GM23248 (cell line): ENCODE results near the gene SLC16A11. TPM values are rescaled to one million over a fixed set of nuclear protein-coding genes. Genes with fewer than 3 reads are reported as not detected.

ENCODE experiments used
- DNase-seq: peaks from one replicate; pipeline ENCODE4 v3.0.0-alpha.2; 2015
- H2AFZ ChIP-seq: fragments of 200-600 bp; sonication (generic); 2 replicates; pipeline ENCODE4 v1.6.1; 2016; ENCODE audit warnings: antibody characterized with exemption
- H3F3A ChIP-seq: fragments of 200-600 bp; sonication (generic); 2 replicates; pipeline ENCODE4 v1.6.1; 2016; ENCODE audit warnings: mild to moderate bottlenecking, antibody characterized with exemption, mixed run types; ENCODE audit not compliant: insufficient read depth
- H3K27ac ChIP-seq: fragments of 200-600 bp; sonication (generic); 2 replicates; pipeline ENCODE4 v1.5.1; 2016; ENCODE audit warnings: mild to moderate bottlenecking
- H3K27me3 ChIP-seq: fragments of 200-600 bp; sonication (generic); replicated peaks from 2 replicates; pipeline ENCODE4 v1.6.1; 2016; ENCODE audit warnings: mild to moderate bottlenecking; ENCODE audit not compliant: insufficient read depth
- H3K36me3 ChIP-seq: fragments of 200-600 bp; sonication (generic); 2 replicates; pipeline ENCODE4 v1.6.1; 2016; ENCODE audit warnings: low read depth, mild to moderate bottlenecking
- H3K4me1 ChIP-seq: fragments of 200-600 bp; sonication (generic); 2 replicates; pipeline ENCODE4 v1.6.1; 2016; ENCODE audit warnings: mild to moderate bottlenecking; ENCODE audit not compliant: insufficient read depth
- H3K4me2 ChIP-seq: fragments of 200-600 bp; sonication (generic); one replicate; pipeline ENCODE4 v1.6.1; 2016; ENCODE audit warnings: mild to moderate bottlenecking; ENCODE audit not compliant: unreplicated experiment
- H3K4me3 ChIP-seq: fragments of 200-600 bp; sonication (generic); 2 replicates; pipeline ENCODE4 v1.5.1; 2016; ENCODE audit warnings: mild to moderate bottlenecking
- H3K79me2 ChIP-seq: fragments of 200-600 bp; sonication (generic); 2 replicates; pipeline ENCODE4 v1.6.1; 2016; ENCODE audit warnings: mild to moderate bottlenecking; ENCODE audit not compliant: insufficient read depth
- H3K9ac ChIP-seq: fragments of 200-600 bp; sonication (generic); 2 replicates; pipeline ENCODE4 v1.6.1; 2016; ENCODE audit warnings: mild to moderate bottlenecking
- H3K9me2 ChIP-seq: fragments of 200-600 bp; sonication (generic); 2 replicates; pipeline ENCODE4 v1.6.1; 2016; ENCODE audit warnings: mixed run types, mild to moderate bottlenecking, moderate library complexity; ENCODE audit not compliant: insufficient read depth
- H3K9me3 ChIP-seq: fragments of 200-600 bp; sonication (generic); one replicate; pipeline ENCODE4 v1.6.1; 2017; ENCODE audit warnings: low read depth
- H4K20me1 ChIP-seq: fragments of 200-600 bp; sonication (generic); 2 replicates; pipeline ENCODE4 v1.6.0; 2016; ENCODE audit not compliant: insufficient read depth
- EZH2 ChIP-seq: fragments of 200-600 bp; sonication (generic); IDR thresholded peaks from 2 replicates; pipeline ENCODE4 v1.6.1; 2018; ENCODE audit warnings: antibody characterized with exemption, mild to moderate bottlenecking; ENCODE audit not compliant: insufficient read depth, poor library complexity, severe bottlenecking
- EZH2phosphoT487 ChIP-seq: fragments of 200-600 bp; sonication (generic); IDR thresholded peaks from 2 replicates; pipeline ENCODE4 v1.6.1; 2018; ENCODE audit warnings: antibody characterized with exemption, moderate library complexity, mild to moderate bottlenecking, low read depth; ENCODE audit not compliant: insufficient read depth
- WGBS, 2 experiments: methylation state at CpG; one replicate each; pipeline ENCODE4 v1.1.6; 2015 to 2017; ENCODE audit warnings: low lambda C conversion rate in 2 of 2, low coverage in 1 of 2; ENCODE audit errors: missing lambda C conversion rate in 2 of 2; 5-methylcytosine and 5-hydroxymethylcytosine counted together
- in situ Hi-C: fragments of 300-500 bp; cut with MboI; formaldehyde crosslinking; loops from 2 replicates; pipeline ENCODE4 v1.15.0; 2020
- polyA plus RNA-seq: library from polyadenylated mRNA; unstranded; fragments of >200 nt; fragmentation: Nextera tagmentation; extraction: Ambion mirVana; gene quantifications from 2 replicates; pipeline ENCODE4 v1.2.1, GENCODE V29; 2016
- total RNA-seq: library from RNA; depleted of rRNA; stranded (reverse); fragments of >200 nt; shearing (Covaris generic); gene quantifications from 2 replicates; pipeline ENCODE4 v1.2.3, GENCODE V29; 2014

The SLC16A11 gene
- total and polyA plus RNA-seq, 2 experiments from 2014 or later = 0.30 TPM; not detected in 1

GRCh38 chr17:7084088-7084487 is 40.2 kb upstream of the SLC16A11 start:
- Histone ChIP-seq H3K4me3 (no peak overlapping the region), H3K36me3 (no peaks in the 10 kb centered on the region), H3K79me2 (no peaks in the 10 kb centered on the region), H3K9me3 (no peaks in the 10 kb centered on the region), H3K4me2 (no peak overlapping the region), H3F3A (no peaks in the 10 kb centered on the region), H3K9ac (no peak overlapping the region), H3K27ac (no peak overlapping the region), H4K20me1 (no peaks in the 10 kb centered on the region), H2AFZ (no peak overlapping the region), H3K27me3 (peaks cover 20% of the 10 kb centered on the region; the same call in 1 of the 2 replicates), H3K9me2 (no peaks in the 10 kb centered on the region), H3K4me1 (no peaks in the 10 kb centered on the region)
- 26 to 29% methylated on average over 7 of the region's 7 CpGs for WGBS, 2 experiments
- DNase-seq = no peak
- TF ChIP-seq EZH2phosphoT487 = no peak
- TF ChIP-seq EZH2 = no peak
- in situ Hi-C loops = no loop called here

- TF ChIP-seq EZH2phosphoT487 = no peak
- TF ChIP-seq EZH2 = no peak
- H3K4me1 ChIP-seq = no peaks in the 10 kb centered on the region
- H3K36me3 ChIP-seq = no peaks in the 10 kb centered on the region
- peak; percentile 27 for DNase-seq
- no peak overlapping the region for H3K4me2 ChIP-seq
- WGBS, 2 experiments = 38 to 40% methylated on average over 4 of the region's 4 CpGs
- H2AFZ ChIP-seq = no peak overlapping the region
- no peaks in the 10 kb centered on the region for H4K20me1 ChIP-seq
- no peak overlapping the region for H3K4me3 ChIP-seq
- no peak overlapping the region for H3K9ac ChIP-seq
- peaks cover 20% of the 10 kb centered on the region; the same call in 1 of the 2 replicates for H3K27me3 ChIP-seq
- no peaks in the 10 kb centered on the region for H3K9me3 ChIP-seq
- no peaks in the 10 kb centered on the region for H3K79me2 ChIP-seq
- no peaks in the 10 kb centered on the region for H3K9me2 ChIP-seq
- no peak overlapping the region for H3K27ac ChIP-seq
- in situ Hi-C loops = no loop called here
- H3F3A ChIP-seq = no peaks in the 10 kb centered on the region
Measured at GRCh38 chr17:7083592-7083991, 39.7 kb upstream of the SLC16A11 start.

- Histone ChIP-seq H3K4me2 (no peak overlapping the region), H3K27ac (no peak overlapping the region), H3K4me3 (no peak overlapping the region), H4K20me1 (no peaks in the 10 kb centered on the region), H3K36me3 (no peaks in the 10 kb centered on the region), H3K27me3 (peaks cover 20% of the 10 kb centered on the region; the same call in 1 of the 2 replicates), H3K9ac (no peak overlapping the region), H3K79me2 (no peaks in the 10 kb centered on the region), H3F3A (no peaks in the 10 kb centered on the region), H2AFZ (no peak overlapping the region), H3K9me3 (no peaks in the 10 kb centered on the region), H3K9me2 (no peaks in the 10 kb centered on the region), H3K4me1 (no peaks in the 10 kb centered on the region)
- in situ Hi-C loops = no loop called here
- 76% methylated on average over 16 of the region's 16 CpGs for WGBS, 2 experiments
- TF ChIP-seq EZH2 (no peak), EZH2phosphoT487 (no peak)
- DNase-seq = no peak
Measured at GRCh38 chr17:7081341-7082062, 37.6 kb upstream of the SLC16A11 start.

GRCh38 chr17:7080456-7081041 is 36.7 kb upstream of the SLC16A11 start:
- TF ChIP-seq EZH2phosphoT487 (no peak), EZH2 (no peak)
- no peak overlapping the region for H3K9ac ChIP-seq
- no peaks in the 10 kb centered on the region for H4K20me1 ChIP-seq
- H3K27me3 ChIP-seq = peaks cover 20% of the 10 kb centered on the region; the same call in 1 of the 2 replicates
- no peaks in the 10 kb centered on the region for H3K79me2 ChIP-seq
- no peak overlapping the region for H3K4me3 ChIP-seq
- no peaks in the 10 kb centered on the region for H3K9me2 ChIP-seq
- H2AFZ ChIP-seq = no peak overlapping the region
- no peaks in the 10 kb centered on the region for H3F3A ChIP-seq
- WGBS, 2 experiments = 23 to 26% methylated on average over 10 of the region's 10 CpGs
- H3K27ac ChIP-seq = no peak overlapping the region
- in situ Hi-C loops = no loop called here
- H3K4me2 ChIP-seq = no peak overlapping the region
- DNase-seq = no peak
- no peaks in the 10 kb centered on the region for H3K9me3 ChIP-seq
- H3K4me1 ChIP-seq = no peaks in the 10 kb centered on the region
- no peaks in the 10 kb centered on the region for H3K36me3 ChIP-seq
